ENCODE results near the gene THAP3.

The THAP3 gene

GRCh38 chr1:6627031-6627430 is 2.4 kb downstream of the THAP3 start:
- TF ChIP-seq REST (IDR thresholded peaks at IDR 0.05; ENCODE audit: insufficient read depth in 1 of 2, low read depth in 2 of 2, low read length in 2 of 2) (no peak), SIN3A (IDR thresholded peaks at IDR 0.05; ENCODE audit: borderline replicate concordance, insufficient read depth, low read length) (no peak), FOXP2 (optimal IDR thresholded peaks at IDR 0.05; ENCODE audit: borderline replicate concordance, extremely low read depth, extremely low read length, insufficient read depth) (no peak), POLR2AphosphoS5 (IDR thresholded peaks at IDR 0.05; ENCODE audit: low read depth, low read length) (no peak), TAF1 (IDR thresholded peaks at IDR 0.05; ENCODE audit: borderline replicate concordance, insufficient read depth, low read length) (no peak)

- TF ChIP-seq SIN3A (IDR thresholded peaks at IDR 0.05; ENCODE audit: borderline replicate concordance, insufficient read depth, low read length) (no peak), FOXP2 (optimal IDR thresholded peaks at IDR 0.05; ENCODE audit: borderline replicate concordance, extremely low read depth, extremely low read length, insufficient read depth) (no peak), TAF1 (IDR thresholded peaks at IDR 0.05; ENCODE audit: borderline replicate concordance, insufficient read depth, low read length) (no peak), POLR2AphosphoS5 (IDR thresholded peaks at IDR 0.05; ENCODE audit: low read depth, low read length) (no peak)
These were observed 3.3 kb downstream of the THAP3 start for GRCh38 chr1:6627841-6628545.

- no peak for TF ChIP-seq SIN3A (IDR thresholded peaks at IDR 0.05; ENCODE audit: borderline replicate concordance, insufficient read depth, low read length)
- TF ChIP-seq REST (IDR thresholded peaks at IDR 0.05; ENCODE audit: insufficient read depth in 1 of 2, low read depth in 2 of 2, low read length in 2 of 2) = no peak
- TF ChIP-seq TAF1 (IDR thresholded peaks at IDR 0.05; ENCODE audit: borderline replicate concordance, insufficient read depth, low read length) = no peak
- TF ChIP-seq FOXP2 (optimal IDR thresholded peaks at IDR 0.05; ENCODE audit: borderline replicate concordance, extremely low read depth, extremely low read length, insufficient read depth) = no peak
- no peak for TF ChIP-seq POLR2AphosphoS5 (IDR thresholded peaks at IDR 0.05; ENCODE audit: low read depth, low read length)
These were observed 4.4 kb downstream of the THAP3 start for GRCh38 chr1:6628971-6629479.

DNA sequence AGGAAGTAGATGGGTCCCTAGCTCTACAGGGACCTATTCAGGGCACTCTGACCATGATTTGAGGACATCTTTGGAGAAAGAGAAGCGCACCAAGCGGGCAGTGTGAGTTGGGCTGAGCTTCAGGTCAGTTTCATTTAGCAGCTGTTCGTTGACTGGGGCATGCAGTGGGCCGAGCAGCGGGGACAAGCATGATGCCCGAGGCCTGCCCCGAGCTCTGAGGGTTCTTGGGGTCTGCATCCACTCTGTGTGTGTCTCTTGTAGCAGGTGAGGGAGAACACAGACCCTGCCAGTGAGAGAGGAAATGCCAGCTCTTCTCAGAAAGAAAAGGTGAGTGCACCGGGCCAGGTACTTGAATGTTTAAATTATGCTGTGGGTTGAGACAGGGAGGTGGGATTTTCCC is 5.4 kb downstream of the THAP3 start:
- no peak for TF ChIP-seq FOXP2 (optimal IDR thresholded peaks at IDR 0.05; ENCODE audit: borderline replicate concordance, extremely low read depth, extremely low read length, insufficient read depth)
- TF ChIP-seq REST (IDR thresholded peaks at IDR 0.05; ENCODE audit: insufficient read depth in 1 of 2, low read depth in 2 of 2, low read length in 2 of 2) = no peak
- TF ChIP-seq TAF1 (IDR thresholded peaks at IDR 0.05; ENCODE audit: borderline replicate concordance, insufficient read depth, low read length) = no peak
- no peak for TF ChIP-seq POLR2AphosphoS5 (IDR thresholded peaks at IDR 0.05; ENCODE audit: low read depth, low read length)
- TF ChIP-seq SIN3A (IDR thresholded peaks at IDR 0.05; ENCODE audit: borderline replicate concordance, insufficient read depth, low read length) = no peak

DNA sequence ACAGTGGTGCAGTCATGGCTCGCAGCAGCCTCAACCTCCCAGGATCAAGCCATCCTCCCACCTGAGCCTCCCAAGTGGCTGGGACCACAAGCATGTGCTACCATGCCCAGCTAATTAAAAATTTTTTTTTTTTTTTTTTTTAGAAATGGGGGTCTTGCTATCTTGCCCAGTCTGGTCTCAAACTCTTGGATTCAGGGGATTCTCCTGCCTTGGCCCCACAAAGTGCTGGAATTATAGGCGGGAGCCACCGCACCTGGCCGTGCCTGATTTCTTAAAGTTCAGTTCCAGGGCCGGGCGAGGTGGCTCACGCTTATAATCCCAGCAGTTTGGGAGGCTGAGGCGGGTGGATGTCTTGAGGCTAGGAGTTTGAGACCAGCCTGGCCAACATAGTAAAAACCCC is 6.4 kb downstream of the THAP3 start:
- no peak for TF ChIP-seq FOXP2 (optimal IDR thresholded peaks at IDR 0.05; ENCODE audit: borderline replicate concordance, extremely low read depth, extremely low read length, insufficient read depth)
- TF ChIP-seq TAF1 (IDR thresholded peaks at IDR 0.05; ENCODE audit: borderline replicate concordance, insufficient read depth, low read length) = no peak
- no peak for TF ChIP-seq REST (IDR thresholded peaks at IDR 0.05; ENCODE audit: insufficient read depth in 1 of 2, low read depth in 2 of 2, low read length in 2 of 2)

Data from PFSK-1 (cell line).